ENCODE results near the gene POC1A.
A peak's percentile ranks its signal among the peaks of the same experiment; 100 is the strongest.
"Not testable (repeated sequence)": the region's sequence is repeated elsewhere in the genome, so short reads cannot be mapped to it uniquely, and the experiment has no call there.

Gene POC1A

GRCh38 chr3:52047295-52047960 lies 106.8 kb downstream of the POC1A start:
- H3K9me3 Mint-ChIP-seq = no peaks in the 10 kb centered on the region
- H3K27me3 Mint-ChIP-seq (ENCODE audit: low read depth) = no peaks in the 10 kb centered on the region
- peaks cover 20% of the 10 kb centered on the region for H3K36me3 Mint-ChIP-seq (ENCODE audit: low read depth)
- H3K27ac Mint-ChIP-seq = no peak overlapping the region
- peaks cover 10% of the 10 kb centered on the region for H3K4me1 Mint-ChIP-seq (ENCODE audit: low read depth)
- no peak overlapping the region for H3K4me3 Mint-ChIP-seq

- H3K9me3 Mint-ChIP-seq = no peaks in the 10 kb centered on the region
- no peak overlapping the region for H3K4me3 Mint-ChIP-seq
- peaks cover 7% of the 10 kb centered on the region for H3K4me1 Mint-ChIP-seq (ENCODE audit: low read depth)
- peaks cover 15% of the 10 kb centered on the region for H3K36me3 Mint-ChIP-seq (ENCODE audit: low read depth)
- H3K27ac Mint-ChIP-seq = peak overlapping the region; percentile 45
- H3K27me3 Mint-ChIP-seq (ENCODE audit: low read depth) = no peaks in the 10 kb centered on the region
Measured at GRCh38 chr3:52046902-52047239, 107.4 kb downstream of the POC1A start.

DNA sequence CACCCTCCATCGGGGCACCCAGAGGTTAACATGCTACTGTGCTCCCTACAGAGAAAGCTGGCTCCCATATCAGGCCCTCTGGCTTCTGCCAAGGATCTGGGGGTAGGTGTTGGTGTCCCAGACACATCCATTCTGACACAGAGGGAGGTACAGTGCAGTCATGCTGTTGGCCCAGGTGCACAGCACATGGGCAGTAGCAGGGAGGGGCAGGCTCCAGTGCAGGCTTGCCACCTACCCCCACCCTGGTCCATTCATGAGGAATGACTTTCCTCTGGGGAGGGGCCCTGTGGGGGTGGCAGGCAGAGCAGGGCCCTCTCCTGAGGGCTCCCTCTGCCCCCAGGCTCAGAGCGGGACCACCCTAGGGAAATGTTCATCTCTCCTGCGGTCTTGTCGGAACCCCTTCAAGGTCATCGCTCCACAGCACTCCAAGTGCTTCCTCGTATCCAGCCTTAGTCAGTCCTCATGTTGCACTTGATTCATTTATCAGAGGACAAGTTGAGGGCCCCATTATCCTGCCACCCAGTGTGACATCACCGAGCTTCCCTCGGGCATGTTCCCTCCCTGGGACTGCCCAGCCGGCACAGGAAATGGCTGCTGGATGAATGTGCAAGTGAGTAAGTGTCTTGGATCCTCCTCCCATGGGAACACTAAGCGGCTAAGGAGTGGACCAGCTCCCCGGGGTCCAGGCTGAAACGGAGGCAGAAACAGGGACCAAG lies 107.9 kb downstream of the POC1A start:
- Mint-ChIP-seq H3K27me3 (ENCODE audit: low read depth) (no peaks in the 10 kb centered on the region), H3K9me3 (no peaks in the 10 kb centered on the region), H3K4me3 (no peak overlapping the region), H3K4me1 (ENCODE audit: low read depth) (peaks cover 4% of the 10 kb centered on the region), H3K36me3 (ENCODE audit: low read depth) (peaks cover 14% of the 10 kb centered on the region), H3K27ac (peak overlapping the region; percentile 45)

DNA sequence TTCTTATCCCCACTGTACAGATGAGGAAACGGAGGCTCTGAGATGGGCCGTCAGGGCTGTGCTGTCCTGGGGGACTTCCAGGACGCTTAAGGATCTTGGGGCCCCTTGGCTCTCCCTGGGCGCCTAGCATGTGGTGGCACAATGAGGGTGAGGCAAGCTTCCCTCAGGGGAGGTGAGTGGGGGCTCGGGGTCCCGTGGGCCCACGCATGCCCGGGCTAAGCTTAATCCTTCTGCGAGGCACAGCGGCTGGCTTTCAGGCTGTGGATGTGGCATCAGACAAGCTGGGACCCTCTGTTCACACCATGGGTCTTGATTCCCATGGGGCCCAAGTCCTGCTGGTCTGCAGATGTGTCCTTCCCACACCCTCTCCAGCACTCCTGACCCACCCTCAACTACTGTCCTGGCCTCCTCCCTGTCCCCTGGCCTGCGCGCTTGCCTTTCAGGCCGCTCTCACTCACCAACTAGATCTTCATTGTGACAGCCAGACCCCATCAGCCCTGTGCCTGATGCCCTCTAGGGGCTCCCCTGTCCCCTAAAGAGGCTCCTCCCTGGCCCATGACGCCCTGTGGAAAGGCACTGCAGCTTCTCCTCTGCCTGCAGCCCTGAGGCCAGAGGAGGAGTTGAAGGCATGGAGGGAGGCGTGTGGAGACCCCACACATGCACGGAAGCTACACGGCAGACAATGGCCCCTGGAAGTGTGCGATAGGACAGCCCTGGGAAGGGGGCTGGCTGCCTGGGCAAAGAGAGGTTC lies 109.2 kb downstream of the POC1A start:
- Mint-ChIP-seq H3K4me3 (no peak overlapping the region), H3K27ac (no peak overlapping the region), H3K36me3 (ENCODE audit: low read depth) (peaks cover 11% of the 10 kb centered on the region), H3K27me3 (ENCODE audit: low read depth) (no peaks in the 10 kb centered on the region), H3K9me3 (no peaks in the 10 kb centered on the region), H3K4me1 (ENCODE audit: low read depth) (peaks cover 4% of the 10 kb centered on the region)

GRCh38 chr3:52043750-52044149 lies 110.5 kb downstream of the POC1A start:
- no peak overlapping the region for H3K4me3 Mint-ChIP-seq
- no peaks in the 10 kb centered on the region for H3K36me3 Mint-ChIP-seq (ENCODE audit: low read depth)
- no peaks in the 10 kb centered on the region for H3K27me3 Mint-ChIP-seq (ENCODE audit: low read depth)
- H3K27ac Mint-ChIP-seq = no peak overlapping the region
- no peaks in the 10 kb centered on the region for H3K9me3 Mint-ChIP-seq
- H3K4me1 Mint-ChIP-seq (ENCODE audit: low read depth) = peaks cover 2% of the 10 kb centered on the region

DNA sequence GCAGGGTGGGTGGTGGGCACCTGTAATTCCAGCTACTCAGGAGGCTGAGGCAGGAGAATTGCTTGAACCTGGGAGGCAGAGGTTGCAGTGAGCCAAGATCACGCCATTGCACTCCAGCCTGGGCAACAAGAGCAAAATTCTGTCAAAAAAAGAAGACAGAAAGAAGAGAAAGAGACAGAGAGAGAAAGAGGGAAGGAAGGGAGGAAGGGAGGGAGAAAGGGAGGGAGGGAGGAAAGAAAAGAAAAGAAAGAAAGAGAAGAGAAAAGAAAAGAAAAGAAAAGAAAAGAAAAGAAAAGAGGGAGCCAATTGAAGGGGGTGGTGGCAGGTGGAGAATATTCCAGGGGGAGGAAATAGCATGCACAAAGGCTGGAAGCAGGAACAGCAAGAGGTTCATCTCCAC lies 111.2 kb downstream of the POC1A start:
- H3K27ac Mint-ChIP-seq; H3K36me3 Mint-ChIP-seq (ENCODE audit: low read depth); H3K9me3 Mint-ChIP-seq; H3K4me3 Mint-ChIP-seq; H3K27me3 Mint-ChIP-seq (ENCODE audit: low read depth); H3K4me1 Mint-ChIP-seq (ENCODE audit: low read depth): not testable (repeated sequence)

DNA sequence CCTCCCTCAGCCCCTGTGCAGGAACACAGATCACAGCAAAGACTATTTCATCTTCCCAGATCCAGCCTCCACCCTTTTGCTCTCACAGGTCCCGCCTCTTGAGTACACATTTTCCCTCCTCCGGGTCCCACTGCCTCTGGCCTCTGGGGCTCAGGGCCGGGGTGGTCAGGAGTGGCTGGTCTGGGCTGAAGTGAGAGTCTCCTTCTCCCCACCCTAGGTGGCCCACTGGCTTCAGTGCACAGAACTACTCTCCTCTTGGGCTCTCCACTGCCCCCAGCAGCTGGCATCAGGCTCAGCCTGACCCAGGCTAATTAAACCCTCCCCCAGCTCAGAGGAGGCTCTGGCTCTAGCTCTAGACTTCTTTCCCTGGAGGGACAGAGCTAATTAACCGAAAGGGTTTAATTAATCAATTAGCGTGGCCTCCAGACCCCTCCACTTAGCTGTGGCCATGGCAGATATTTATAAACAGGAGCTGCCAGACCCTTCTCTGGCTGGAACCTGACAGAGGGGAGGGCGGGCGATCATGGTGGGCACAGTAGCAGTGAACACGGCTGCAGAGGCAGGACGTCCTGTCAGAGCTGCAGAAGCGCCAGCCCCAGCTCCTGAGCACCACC lies 113.0 kb downstream of the POC1A start:
- Mint-ChIP-seq H3K27ac (no peak overlapping the region), H3K9me3 (no peaks in the 10 kb centered on the region), H3K36me3 (ENCODE audit: low read depth) (no peaks in the 10 kb centered on the region), H3K4me3 (no peak overlapping the region), H3K4me1 (ENCODE audit: low read depth) (peaks cover 2% of the 10 kb centered on the region), H3K27me3 (ENCODE audit: low read depth) (no peaks in the 10 kb centered on the region)

DNA sequence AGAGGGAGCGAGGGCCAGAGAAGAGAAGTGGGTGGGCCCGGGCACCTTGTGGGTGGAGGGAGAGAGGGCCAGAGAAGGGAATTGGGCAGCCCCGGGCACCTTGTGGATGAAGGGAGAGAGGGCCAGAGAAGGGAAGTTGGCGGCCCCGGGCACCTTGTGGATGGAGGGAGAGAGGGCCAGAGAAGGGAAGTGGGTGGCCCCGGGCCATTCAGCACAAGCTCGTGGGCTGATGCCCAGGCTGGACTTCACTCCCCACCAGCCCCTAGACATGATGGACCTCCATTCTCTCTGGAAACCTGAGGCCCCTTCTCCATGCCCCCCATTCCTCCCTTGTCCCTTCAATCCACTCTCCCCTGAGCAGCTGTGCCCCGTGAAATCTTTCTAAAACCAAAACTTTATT lies 113.6 kb downstream of the POC1A start:
- H3K9me3 Mint-ChIP-seq = no peaks in the 10 kb centered on the region
- no peak overlapping the region for H3K4me3 Mint-ChIP-seq
- H3K27ac Mint-ChIP-seq = no peak overlapping the region
- no peaks in the 10 kb centered on the region for H3K36me3 Mint-ChIP-seq (ENCODE audit: low read depth)
- no peaks in the 10 kb centered on the region for H3K27me3 Mint-ChIP-seq (ENCODE audit: low read depth)
- peaks cover 2% of the 10 kb centered on the region for H3K4me1 Mint-ChIP-seq (ENCODE audit: low read depth)

GRCh38 chr3:52039846-52040245 lies 114.4 kb downstream of the POC1A start:
- H3K4me3 Mint-ChIP-seq = no peak overlapping the region
- no peaks in the 10 kb centered on the region for H3K36me3 Mint-ChIP-seq (ENCODE audit: low read depth)
- H3K27ac Mint-ChIP-seq = no peak overlapping the region
- no peaks in the 10 kb centered on the region for H3K9me3 Mint-ChIP-seq
- peaks cover 2% of the 10 kb centered on the region for H3K4me1 Mint-ChIP-seq (ENCODE audit: low read depth)
- H3K27me3 Mint-ChIP-seq (ENCODE audit: low read depth) = no peaks in the 10 kb centered on the region

DNA sequence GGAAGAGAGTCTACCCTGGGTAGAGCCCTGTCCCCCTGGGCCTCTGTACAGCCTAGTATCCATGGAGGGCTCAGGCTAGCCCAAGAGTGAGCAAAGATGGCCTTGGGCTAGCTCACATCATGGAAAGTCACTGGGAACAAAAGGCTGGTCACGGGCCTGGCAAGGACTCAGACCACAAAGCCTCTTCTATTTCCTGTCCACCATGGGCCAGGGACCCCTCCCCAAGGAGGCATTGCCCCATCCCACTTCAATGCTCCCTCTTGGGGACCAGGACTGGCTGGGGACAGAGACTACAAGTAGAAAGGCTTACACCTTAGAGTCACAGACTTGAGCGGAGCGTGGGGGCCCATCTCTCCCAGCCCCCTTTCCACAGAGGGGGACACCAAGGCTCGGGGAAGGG lies 114.8 kb downstream of the POC1A start:
- Mint-ChIP-seq H3K9me3 (no peaks in the 10 kb centered on the region), H3K36me3 (ENCODE audit: low read depth) (no peaks in the 10 kb centered on the region), H3K4me3 (no peak overlapping the region), H3K4me1 (ENCODE audit: low read depth) (peaks cover 2% of the 10 kb centered on the region), H3K27ac (no peak overlapping the region), H3K27me3 (ENCODE audit: low read depth) (no peaks in the 10 kb centered on the region)

DNA sequence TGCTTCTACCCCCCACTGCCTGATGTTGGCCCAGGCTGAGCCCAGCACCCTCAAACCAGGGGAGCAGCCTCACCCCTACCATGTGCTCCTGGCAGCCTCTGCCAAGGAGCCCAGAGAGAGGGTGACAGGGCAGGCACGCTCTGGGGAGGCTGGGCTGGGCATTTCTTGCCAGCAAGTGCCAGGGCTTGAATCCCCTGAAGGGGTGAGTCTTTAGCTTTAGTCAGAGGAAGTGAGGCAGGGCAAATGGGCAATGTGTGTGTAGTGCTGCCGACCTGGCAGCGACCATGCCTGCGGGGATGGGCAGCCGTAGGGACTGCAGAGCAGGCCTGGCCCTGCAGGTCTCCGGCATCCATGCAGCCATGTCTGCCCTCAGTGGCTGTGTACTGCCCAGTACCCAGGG lies 116.0 kb downstream of the POC1A start:
- Mint-ChIP-seq H3K9me3 (no peaks in the 10 kb centered on the region), H3K4me3 (no peak overlapping the region), H3K36me3 (ENCODE audit: low read depth) (no peaks in the 10 kb centered on the region), H3K4me1 (ENCODE audit: low read depth) (peaks cover 2% of the 10 kb centered on the region), H3K27ac (no peak overlapping the region), H3K27me3 (ENCODE audit: low read depth) (no peaks in the 10 kb centered on the region)

- Mint-ChIP-seq H3K36me3 (ENCODE audit: low read depth) (no peaks in the 10 kb centered on the region), H3K4me1 (ENCODE audit: low read depth) (peaks cover 2% of the 10 kb centered on the region), H3K27me3 (ENCODE audit: low read depth) (no peaks in the 10 kb centered on the region), H3K4me3 (no peak overlapping the region), H3K27ac (no peak overlapping the region), H3K9me3 (no peaks in the 10 kb centered on the region)
Measured at GRCh38 chr3:52037291-52037690, 116.9 kb downstream of the POC1A start.

GRCh38 chr3:52036829-52037228 lies 117.4 kb downstream of the POC1A start:
- H3K9me3 Mint-ChIP-seq = no peaks in the 10 kb centered on the region
- no peak overlapping the region for H3K27ac Mint-ChIP-seq
- no peak overlapping the region for H3K4me3 Mint-ChIP-seq
- H3K27me3 Mint-ChIP-seq (ENCODE audit: low read depth) = no peaks in the 10 kb centered on the region
- H3K4me1 Mint-ChIP-seq (ENCODE audit: low read depth) = no peaks in the 10 kb centered on the region
- H3K36me3 Mint-ChIP-seq (ENCODE audit: low read depth) = no peaks in the 10 kb centered on the region

DNA sequence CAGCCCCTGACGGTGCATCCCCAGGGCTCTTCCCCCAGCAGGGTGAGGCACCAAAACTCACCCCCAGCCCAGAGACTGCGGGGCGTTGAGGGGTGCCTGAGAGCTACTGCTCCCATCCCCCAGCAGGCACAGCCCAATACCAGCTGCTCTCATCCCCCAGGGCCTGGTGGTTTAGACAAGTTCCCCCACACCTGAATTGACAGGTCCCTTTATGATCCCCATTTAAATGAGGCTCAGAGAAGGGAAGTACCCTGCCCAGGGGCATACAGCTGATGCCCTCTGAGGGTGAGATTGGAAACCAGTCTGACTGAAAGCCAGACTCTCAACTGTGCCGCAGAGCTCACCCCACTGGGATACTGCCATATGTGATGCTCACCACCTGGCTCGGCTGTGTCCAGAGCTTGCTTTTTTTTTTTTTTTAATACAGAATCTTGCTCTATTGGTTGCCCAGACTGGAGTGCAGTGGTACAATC lies 118.0 kb downstream of the POC1A start:
- no peaks in the 10 kb centered on the region for H3K4me1 Mint-ChIP-seq (ENCODE audit: low read depth)
- H3K9me3 Mint-ChIP-seq = no peaks in the 10 kb centered on the region
- no peaks in the 10 kb centered on the region for H3K27me3 Mint-ChIP-seq (ENCODE audit: low read depth)
- H3K36me3 Mint-ChIP-seq (ENCODE audit: low read depth) = no peaks in the 10 kb centered on the region
- H3K4me3 Mint-ChIP-seq = no peak overlapping the region
- no peak overlapping the region for H3K27ac Mint-ChIP-seq

- H3K27me3 Mint-ChIP-seq (ENCODE audit: low read depth) = no peaks in the 10 kb centered on the region
- H3K36me3 Mint-ChIP-seq (ENCODE audit: low read depth) = no peaks in the 10 kb centered on the region
- H3K9me3 Mint-ChIP-seq = no peaks in the 10 kb centered on the region
- no peak overlapping the region for H3K4me3 Mint-ChIP-seq
- no peak overlapping the region for H3K27ac Mint-ChIP-seq
- no peaks in the 10 kb centered on the region for H3K4me1 Mint-ChIP-seq (ENCODE audit: low read depth)
Measured at GRCh38 chr3:52034651-52035050, 119.6 kb downstream of the POC1A start.
